Tibial nerve (tissue), 4 donors: Measurements from ENCODE around the gene AURKB.

Experiments
- EP300 ChIP-seq, 2 donors: sonication (generic); formaldehyde crosslinking; IDR thresholded peaks; one replicate each; pipeline ENCODE4 v1.6.1; 2017; ENCODE audit warnings: antibody characterized with exemption in 2 of 2, mild to moderate bottlenecking in 1 of 2
- TF ChIP-seq, protein P1 (sequence below), 5 experiments: fragments of 200-600 bp in 3 of 5; fragments of 450-650 bp in 2 of 5; sonication (generic) in 3 of 5; IDR thresholded peaks; one replicate each; pipeline ENCODE4 v1.5.1; 2016 to 2019; ENCODE audit warnings: antibody characterized with exemption in 5 of 5, mild to moderate bottlenecking in 3 of 5, moderate library complexity in 2 of 5

DNA sequence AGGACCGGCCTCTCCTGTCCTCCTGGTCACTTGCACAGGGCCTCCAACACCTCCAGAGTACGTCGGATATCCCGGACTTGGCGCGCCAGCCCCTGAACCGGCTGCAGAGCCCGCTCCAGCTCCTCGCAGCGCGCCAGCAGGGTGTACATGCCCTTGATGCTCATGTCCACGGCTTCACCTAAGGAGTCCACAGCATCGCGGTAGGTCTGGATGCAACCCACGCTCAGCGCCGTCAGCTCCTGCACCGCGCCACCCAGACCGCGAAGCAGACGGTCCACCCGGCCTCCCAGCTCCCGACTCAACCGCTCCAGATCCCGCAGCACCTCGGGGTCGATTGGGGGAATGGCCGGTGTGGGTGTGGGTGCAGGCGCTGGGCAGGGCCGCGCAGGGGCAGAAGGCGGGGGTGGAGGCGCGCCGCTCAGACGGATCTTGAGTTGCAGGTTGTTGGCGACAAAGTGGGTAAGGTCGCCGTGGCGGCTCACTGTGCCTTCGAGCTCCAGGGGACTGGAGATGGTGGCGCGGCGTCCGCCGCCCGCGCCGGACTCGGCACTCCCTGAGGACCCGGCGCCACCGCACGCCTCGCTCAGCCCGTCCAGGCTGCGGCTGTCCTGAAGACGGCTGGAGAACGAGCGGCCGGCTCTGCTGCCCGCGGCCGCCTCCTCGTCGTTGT lies 21.2 kb downstream of the AURKB start:
- TF ChIP-seq, protein P1, sequence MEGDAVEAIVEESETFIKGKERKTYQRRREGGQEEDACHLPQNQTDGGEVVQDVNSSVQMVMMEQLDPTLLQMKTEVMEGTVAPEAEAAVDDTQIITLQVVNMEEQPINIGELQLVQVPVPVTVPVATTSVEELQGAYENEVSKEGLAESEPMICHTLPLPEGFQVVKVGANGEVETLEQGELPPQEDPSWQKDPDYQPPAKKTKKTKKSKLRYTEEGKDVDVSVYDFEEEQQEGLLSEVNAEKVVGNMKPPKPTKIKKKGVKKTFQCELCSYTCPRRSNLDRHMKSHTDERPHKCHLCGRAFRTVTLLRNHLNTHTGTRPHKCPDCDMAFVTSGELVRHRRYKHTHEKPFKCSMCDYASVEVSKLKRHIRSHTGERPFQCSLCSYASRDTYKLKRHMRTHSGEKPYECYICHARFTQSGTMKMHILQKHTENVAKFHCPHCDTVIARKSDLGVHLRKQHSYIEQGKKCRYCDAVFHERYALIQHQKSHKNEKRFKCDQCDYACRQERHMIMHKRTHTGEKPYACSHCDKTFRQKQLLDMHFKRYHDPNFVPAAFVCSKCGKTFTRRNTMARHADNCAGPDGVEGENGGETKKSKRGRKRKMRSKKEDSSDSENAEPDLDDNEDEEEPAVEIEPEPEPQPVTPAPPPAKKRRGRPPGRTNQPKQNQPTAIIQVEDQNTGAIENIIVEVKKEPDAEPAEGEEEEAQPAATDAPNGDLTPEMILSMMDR (IDR thresholded peaks at IDR 0.05): peak in 1 of 5 experiments; percentile 12
- no peak for TF ChIP-seq EP300 (IDR thresholded peaks at IDR 0.05)
